Chondrocyte (in vitro differentiated cells): ENCODE data around the gene GPRC5B. TPM values are rescaled to one million over a fixed set of nuclear protein-coding genes. Genes with fewer than 3 reads are reported as not detected.

Experiments
- DNase-seq: peaks from one replicate; pipeline ENCODE4 v3.0.0; 2021; ENCODE audit warnings: mixed read lengths, low spot score
- H3K27ac Mint-ChIP-seq: one replicate; pipeline ENCODE4 v1.8.0; 2021; ENCODE audit warnings: mild to moderate bottlenecking, moderate library complexity, mixed read lengths; ENCODE audit not compliant: unreplicated experiment
- H3K27me3 Mint-ChIP-seq: 2 replicates; pipeline ENCODE4 v1.8.0; 2021; ENCODE audit warnings: low read depth, mixed read lengths
- H3K36me3 Mint-ChIP-seq: 2 replicates; pipeline ENCODE4 v1.8.0; 2021; ENCODE audit warnings: low read depth, mixed read lengths
- H3K4me1 Mint-ChIP-seq: 2 replicates; pipeline ENCODE4 v1.8.0; 2021; ENCODE audit warnings: low read depth, mild to moderate bottlenecking, mixed read lengths
- H3K4me3 Mint-ChIP-seq: one replicate; pipeline ENCODE4 v1.8.0; 2021; ENCODE audit warnings: mild to moderate bottlenecking, moderate library complexity, mixed read lengths; ENCODE audit not compliant: unreplicated experiment
- H3K9me3 Mint-ChIP-seq: 2 replicates; pipeline ENCODE4 v1.8.0; 2021; ENCODE audit warnings: low read depth, mixed read lengths
- total RNA-seq: library from RNA; stranded (reverse); gene quantifications from 3 replicates; pipeline ENCODE4 v1.2.1, GENCODE V29; 2021
- TF ChIP-seq, protein P1 (sequence below): fragments of 200-600 bp; sonication (generic); IDR thresholded peaks from 2 replicates; pipeline ENCODE4 v1.5.0; 2021; ENCODE audit warnings: antibody characterized with exemption, mild to moderate bottlenecking, moderate library complexity

GPRC5B gene
- total RNA-seq, 1 donor from 2014 or later: 2.2 TPM

DNA sequence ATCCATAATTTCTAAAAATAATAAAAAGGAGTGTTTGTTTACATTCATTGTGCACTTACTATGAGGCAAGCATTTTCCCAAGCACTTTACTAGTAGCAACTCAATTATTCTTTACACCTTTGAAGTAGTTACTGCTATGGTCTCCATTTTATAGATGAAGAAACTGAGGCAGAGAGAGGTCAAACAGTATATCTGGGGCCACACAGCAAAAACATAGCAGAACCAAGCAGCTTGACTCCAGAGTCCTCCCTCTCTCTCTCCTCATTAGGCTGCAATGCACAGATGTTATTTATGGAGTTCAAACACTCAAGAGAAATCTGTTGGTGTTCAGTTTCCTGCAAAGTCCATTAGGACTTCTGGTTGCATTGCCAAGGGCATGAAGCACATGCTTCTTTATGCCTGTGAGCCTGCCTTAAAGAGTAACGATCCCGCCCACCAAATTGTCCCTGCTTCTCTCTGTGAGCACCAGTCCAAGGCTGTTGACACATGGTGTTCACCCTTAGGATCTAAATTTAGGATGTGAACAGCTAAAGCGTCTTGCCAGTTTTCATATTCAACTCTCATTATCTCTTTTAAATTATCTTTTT, 44.0 kb downstream of the GPRC5B start:
- Mint-ChIP-seq H3K36me3 (no peaks in the 10 kb centered on the region), H3K27ac (no peak overlapping the region), H3K4me3 (no peak overlapping the region), H3K4me1 (peaks cover 14% of the 10 kb centered on the region), H3K9me3 (no peaks in the 10 kb centered on the region), H3K27me3 (no peaks in the 10 kb centered on the region)
- DNase-seq: no peak
- TF ChIP-seq, protein P1, sequence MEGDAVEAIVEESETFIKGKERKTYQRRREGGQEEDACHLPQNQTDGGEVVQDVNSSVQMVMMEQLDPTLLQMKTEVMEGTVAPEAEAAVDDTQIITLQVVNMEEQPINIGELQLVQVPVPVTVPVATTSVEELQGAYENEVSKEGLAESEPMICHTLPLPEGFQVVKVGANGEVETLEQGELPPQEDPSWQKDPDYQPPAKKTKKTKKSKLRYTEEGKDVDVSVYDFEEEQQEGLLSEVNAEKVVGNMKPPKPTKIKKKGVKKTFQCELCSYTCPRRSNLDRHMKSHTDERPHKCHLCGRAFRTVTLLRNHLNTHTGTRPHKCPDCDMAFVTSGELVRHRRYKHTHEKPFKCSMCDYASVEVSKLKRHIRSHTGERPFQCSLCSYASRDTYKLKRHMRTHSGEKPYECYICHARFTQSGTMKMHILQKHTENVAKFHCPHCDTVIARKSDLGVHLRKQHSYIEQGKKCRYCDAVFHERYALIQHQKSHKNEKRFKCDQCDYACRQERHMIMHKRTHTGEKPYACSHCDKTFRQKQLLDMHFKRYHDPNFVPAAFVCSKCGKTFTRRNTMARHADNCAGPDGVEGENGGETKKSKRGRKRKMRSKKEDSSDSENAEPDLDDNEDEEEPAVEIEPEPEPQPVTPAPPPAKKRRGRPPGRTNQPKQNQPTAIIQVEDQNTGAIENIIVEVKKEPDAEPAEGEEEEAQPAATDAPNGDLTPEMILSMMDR: no peak

DNA sequence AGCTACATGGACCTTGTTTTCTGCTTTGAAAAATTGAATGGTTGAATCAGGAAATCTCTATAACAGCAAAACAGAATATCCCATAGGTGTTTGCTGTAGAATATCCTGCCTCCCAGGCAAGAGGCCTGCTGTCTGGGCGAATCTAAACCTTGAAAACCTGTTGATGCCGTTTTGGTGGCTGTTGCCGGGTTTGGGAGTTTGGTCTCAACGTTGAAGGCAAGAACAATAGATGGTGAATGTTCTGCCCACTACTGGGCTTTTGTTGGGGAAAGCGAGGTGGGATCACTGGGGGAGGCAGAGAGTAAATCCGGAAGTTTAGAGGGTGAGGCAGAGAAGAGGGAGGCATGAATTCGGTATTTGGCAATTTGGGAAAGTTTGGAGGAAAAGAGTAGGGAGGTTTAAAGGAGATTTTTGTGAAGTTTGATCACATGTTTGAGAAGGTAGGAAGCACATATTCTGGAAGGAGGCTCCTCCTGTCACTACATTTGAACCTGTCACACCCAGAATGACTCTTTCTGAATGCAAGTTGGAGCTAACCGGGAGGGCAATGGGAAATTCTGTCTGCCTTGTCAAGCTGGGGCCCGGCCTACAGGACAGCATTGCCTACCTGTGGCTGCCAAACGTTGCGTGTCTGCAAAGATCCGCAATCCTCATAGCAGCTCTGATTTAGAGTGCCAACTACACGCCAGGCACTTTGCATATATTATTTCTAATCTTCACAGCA, 46.5 kb downstream of the GPRC5B start:
- no peak overlapping the region for H3K4me3 Mint-ChIP-seq
- TF ChIP-seq, protein P1: no peak
- no peaks in the 10 kb centered on the region for H3K9me3 Mint-ChIP-seq
- H3K27me3 Mint-ChIP-seq: no peaks in the 10 kb centered on the region
- H3K36me3 Mint-ChIP-seq: no peaks in the 10 kb centered on the region
- DNase-seq: no peak
- peaks cover 8% of the 10 kb centered on the region for H3K4me1 Mint-ChIP-seq
- no peak overlapping the region for H3K27ac Mint-ChIP-seq

DNA sequence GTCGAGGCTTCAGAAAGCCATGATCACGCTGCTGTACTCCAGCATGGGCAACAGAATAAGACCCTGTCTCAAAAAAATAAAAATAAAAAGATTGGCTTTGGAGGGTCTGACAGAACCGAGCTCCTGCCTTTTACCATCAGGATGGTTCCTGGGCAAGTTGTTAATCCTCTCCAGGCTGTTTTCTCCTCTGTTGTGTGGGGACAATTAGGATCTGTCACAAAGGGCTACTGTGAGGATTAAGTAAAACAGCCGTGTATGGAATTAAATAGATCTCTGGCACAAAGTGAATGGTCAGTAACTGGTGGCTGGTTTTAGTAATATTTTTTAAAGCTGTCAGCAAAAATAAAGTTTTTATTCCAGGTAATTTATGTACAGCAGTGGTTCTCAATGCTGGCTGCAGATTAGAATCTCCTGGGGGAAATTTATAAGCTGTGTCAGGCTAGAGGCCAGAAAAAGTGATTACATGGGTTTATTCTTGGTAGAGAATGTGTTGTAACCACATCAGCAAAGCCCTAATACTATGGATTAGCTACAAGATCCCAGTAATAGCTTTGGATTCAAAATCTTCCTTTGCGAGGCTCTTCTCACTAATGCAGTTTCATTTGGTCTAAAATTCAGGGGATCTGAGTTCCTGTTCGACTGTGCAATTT, 47.2 kb downstream of the GPRC5B start:
- TF ChIP-seq, protein P1: no peak
- H3K36me3 Mint-ChIP-seq: no peaks in the 10 kb centered on the region
- no peaks in the 10 kb centered on the region for H3K9me3 Mint-ChIP-seq
- H3K4me3 Mint-ChIP-seq: no peak overlapping the region
- peaks cover 8% of the 10 kb centered on the region for H3K4me1 Mint-ChIP-seq
- DNase-seq: no peak
- no peaks in the 10 kb centered on the region for H3K27me3 Mint-ChIP-seq
- H3K27ac Mint-ChIP-seq: no peak overlapping the region

DNA sequence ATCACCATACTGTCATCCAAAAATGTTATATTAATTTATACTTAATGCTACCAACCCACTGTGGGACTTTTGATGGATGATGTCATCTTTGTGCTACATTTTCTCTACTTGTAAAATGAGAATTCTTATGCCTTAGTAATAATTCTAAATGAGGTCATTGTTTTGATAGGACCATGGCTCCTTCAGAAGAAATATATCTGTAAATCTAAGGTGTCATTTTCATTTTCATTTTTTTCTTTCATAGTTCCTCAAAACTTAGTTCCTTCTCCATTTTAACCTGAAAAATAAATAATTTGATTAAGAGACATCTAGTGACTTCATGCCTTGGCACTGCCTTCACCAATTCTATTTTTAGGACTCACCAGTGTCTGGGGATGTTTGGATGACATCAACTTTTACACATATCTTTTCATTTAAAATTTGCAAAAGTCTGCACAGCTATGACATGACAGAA, 48.7 kb downstream of the GPRC5B start:
- H3K36me3 Mint-ChIP-seq: no peaks in the 10 kb centered on the region
- no peak for DNase-seq
- peaks cover 21% of the 10 kb centered on the region for H3K4me1 Mint-ChIP-seq
- no peaks in the 10 kb centered on the region for H3K9me3 Mint-ChIP-seq
- peak overlapping the region; percentile 65 for H3K27ac Mint-ChIP-seq
- H3K27me3 Mint-ChIP-seq: no peaks in the 10 kb centered on the region
- TF ChIP-seq, protein P1: no peak
- H3K4me3 Mint-ChIP-seq: no peak overlapping the region

DNA sequence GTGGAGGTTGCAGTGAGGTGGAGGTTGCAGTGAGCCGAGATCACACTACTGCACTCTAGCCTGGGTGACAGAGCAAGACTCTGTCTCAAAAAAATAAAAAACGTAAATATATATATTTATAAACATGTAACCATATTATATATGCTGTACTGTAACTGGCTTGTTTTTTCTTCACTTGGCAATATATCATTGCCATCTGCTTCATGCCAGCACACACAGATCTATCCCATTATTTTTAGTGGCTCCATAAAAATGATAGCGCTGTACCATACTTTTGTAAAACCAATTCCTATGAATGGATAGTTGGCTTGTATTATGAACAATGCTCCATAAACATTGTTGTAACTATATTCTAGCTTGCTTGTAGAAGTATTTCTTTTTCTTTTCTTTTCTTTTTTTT, 49.5 kb downstream of the GPRC5B start:
- Mint-ChIP-seq H3K4me3 (no peak overlapping the region), H3K27ac (no peak overlapping the region), H3K9me3 (no peaks in the 10 kb centered on the region), H3K27me3 (no peaks in the 10 kb centered on the region), H3K4me1 (peaks cover 24% of the 10 kb centered on the region), H3K36me3 (no peaks in the 10 kb centered on the region)
- no peak for DNase-seq
- TF ChIP-seq, protein P1: no peak
